HG02678 (cell line): ENCODE measurements around the gene ROR2.

ENCODE experiments used
- ATAC-seq: cut with Tn5 transposase; IDR thresholded peaks from one replicate; pipeline ENCODE4 v1.9.1; 2021; ENCODE audit warnings: mild to moderate bottlenecking, moderate library complexity; ENCODE audit not compliant: unreplicated experiment

ROR2 gene

GRCh38 chr9:91948597-91949391 is 1.2 kb downstream of the ROR2 start:
- no peak for ATAC-seq

- ATAC-seq = no peak
These were observed 1.9 kb downstream of the ROR2 start for GRCh38 chr9:91948101-91948596.

GRCh38 chr9:91946653-91947488 is 3.2 kb downstream of the ROR2 start:
- ATAC-seq = no peak

GRCh38 chr9:91946196-91946595 is 3.8 kb downstream of the ROR2 start:
- no peak for ATAC-seq

GRCh38 chr9:91945277-91946085 is 4.5 kb downstream of the ROR2 start:
- ATAC-seq = no peak

- no peak for ATAC-seq
These were observed 5.3 kb downstream of the ROR2 start for GRCh38 chr9:91944711-91945110.

GRCh38 chr9:91943478-91944470 is 6.3 kb downstream of the ROR2 start:
- no peak for ATAC-seq

GRCh38 chr9:91942201-91942600 is 7.8 kb downstream of the ROR2 start:
- ATAC-seq = no peak

GRCh38 chr9:91939978-91940377 is 10.1 kb downstream of the ROR2 start:
- ATAC-seq = no peak

GRCh38 chr9:91937727-91938126 is 12.3 kb downstream of the ROR2 start:
- no peak for ATAC-seq

GRCh38 chr9:91937056-91937455 is 13.0 kb downstream of the ROR2 start:
- ATAC-seq = no peak

GRCh38 chr9:91935805-91936514 is 14.1 kb downstream of the ROR2 start:
- ATAC-seq = no peak

GRCh38 chr9:91935066-91935749 is 14.8 kb downstream of the ROR2 start:
- no peak for ATAC-seq

GRCh38 chr9:91934654-91935053 is 15.4 kb downstream of the ROR2 start:
- no peak for ATAC-seq

GRCh38 chr9:91933556-91934352 is 16.3 kb downstream of the ROR2 start:
- ATAC-seq = no peak

GRCh38 chr9:91930475-91930874 is 19.6 kb downstream of the ROR2 start:
- ATAC-seq = no peak

GRCh38 chr9:91929331-91929730 is 20.7 kb downstream of the ROR2 start:
- no peak for ATAC-seq
